SU-DHL-6 (cell line): ENCODE data around the gene ZSCAN10.

Experiments
- EZH2phosphoT487 ChIP-seq: fragments of 200-600 bp; sonication (generic), shearing (Covaris generic); conservative IDR thresholded peaks from 2 replicates; pipeline ENCODE4 v1.6.1; 2018; ENCODE audit warnings: mild to moderate bottlenecking, antibody characterized with exemption, low read length, moderate library complexity, mixed read lengths
- TF ChIP-seq, protein P1 (sequence below): fragments of 200-600 bp; sonication (generic); IDR thresholded peaks from one replicate; pipeline ENCODE4 v1.5.1; 2017; ENCODE audit warnings: antibody characterized with exemption, mild to moderate bottlenecking, low read length, moderate library complexity; ENCODE audit not compliant: insufficient read depth, poor library complexity, severe bottlenecking

DNA sequence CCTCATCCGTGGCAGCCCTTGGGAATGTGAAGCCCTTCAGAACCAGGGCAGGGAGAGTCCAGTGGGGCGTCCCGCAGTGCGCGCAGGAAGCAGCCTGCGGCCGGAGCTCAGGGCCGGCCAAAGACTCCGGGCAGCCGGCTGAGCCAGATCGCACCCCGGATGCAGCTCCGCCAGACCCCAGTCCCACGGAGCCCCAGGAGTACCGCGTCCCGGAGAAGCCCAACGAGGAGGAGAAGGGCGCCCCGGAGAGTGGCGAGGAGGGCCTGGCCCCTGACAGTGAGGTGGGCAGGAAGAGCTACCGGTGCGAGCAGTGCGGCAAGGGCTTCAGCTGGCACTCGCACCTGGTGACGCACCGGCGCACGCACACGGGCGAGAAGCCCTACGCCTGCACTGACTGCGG lies 20.2 kb upstream of the ZSCAN10 start:
- TF ChIP-seq, protein P1, sequence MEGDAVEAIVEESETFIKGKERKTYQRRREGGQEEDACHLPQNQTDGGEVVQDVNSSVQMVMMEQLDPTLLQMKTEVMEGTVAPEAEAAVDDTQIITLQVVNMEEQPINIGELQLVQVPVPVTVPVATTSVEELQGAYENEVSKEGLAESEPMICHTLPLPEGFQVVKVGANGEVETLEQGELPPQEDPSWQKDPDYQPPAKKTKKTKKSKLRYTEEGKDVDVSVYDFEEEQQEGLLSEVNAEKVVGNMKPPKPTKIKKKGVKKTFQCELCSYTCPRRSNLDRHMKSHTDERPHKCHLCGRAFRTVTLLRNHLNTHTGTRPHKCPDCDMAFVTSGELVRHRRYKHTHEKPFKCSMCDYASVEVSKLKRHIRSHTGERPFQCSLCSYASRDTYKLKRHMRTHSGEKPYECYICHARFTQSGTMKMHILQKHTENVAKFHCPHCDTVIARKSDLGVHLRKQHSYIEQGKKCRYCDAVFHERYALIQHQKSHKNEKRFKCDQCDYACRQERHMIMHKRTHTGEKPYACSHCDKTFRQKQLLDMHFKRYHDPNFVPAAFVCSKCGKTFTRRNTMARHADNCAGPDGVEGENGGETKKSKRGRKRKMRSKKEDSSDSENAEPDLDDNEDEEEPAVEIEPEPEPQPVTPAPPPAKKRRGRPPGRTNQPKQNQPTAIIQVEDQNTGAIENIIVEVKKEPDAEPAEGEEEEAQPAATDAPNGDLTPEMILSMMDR, result no peak
- TF ChIP-seq EZH2phosphoT487, result no peak
